Breast epithelium (tissue), 3 donors: ENCODE results near the gene SMPDL3B.

ENCODE experiments used
- CTCF ChIP-seq, 3 donors: fragments of 450-650 bp; IDR thresholded peaks; one replicate each; pipeline ENCODE4 v1.5.1; 2016 to 2017; ENCODE audit warnings: antibody characterized with exemption in 3 of 3, mild to moderate bottlenecking in 3 of 3, moderate library complexity in 3 of 3
- POLR2A ChIP-seq: fragments of 450-650 bp; IDR thresholded peaks from one replicate; pipeline ENCODE4 v1.6.1; 2016; ENCODE audit warnings: antibody characterized with exemption, mild to moderate bottlenecking, moderate library complexity
- POLR2AphosphoS5 ChIP-seq, 3 donors: sonication (generic); formaldehyde crosslinking; IDR thresholded peaks; one replicate each; pipeline ENCODE4 v1.6.1; 2017; ENCODE audit warnings: antibody characterized with exemption in 3 of 3

- no peak for TF ChIP-seq POLR2A
- no peak for TF ChIP-seq POLR2AphosphoS5 (IDR thresholded peaks at IDR 0.05)
- no peak for TF ChIP-seq CTCF (IDR thresholded peaks at IDR 0.05)
These were observed 1.6 kb downstream of the SMPDL3B start for GRCh38 chr1:27936370-27936769.
